Bronchial epithelial cell (primary cell): Measurements from ENCODE around the gene MAML1. TPM values are rescaled to one million over a fixed set of nuclear protein-coding genes. Genes with fewer than 3 reads are reported as not detected.

Experiments used
- DNase-seq: peaks from one replicate; pipeline ENCODE4 v3.0.0-alpha.2; 2010; ENCODE audit warnings: low read depth
- FAIRE-seq: peaks from 2 replicates; lab custom pipeline; 2011; peaks lifted over from hg19 to GRCh38; lab: Jason Lieb, UNC
- H3K27me3 ChIP-seq: 2 replicates; pipeline ENCODE4 v1.5.1; 2011; ENCODE audit warnings: low read length; ENCODE audit not compliant: control insufficient read depth, insufficient read depth
- H3K36me3 ChIP-seq: 2 replicates; pipeline ENCODE4 v1.5.1; 2011; ENCODE audit warnings: low read length; ENCODE audit not compliant: control insufficient read depth, insufficient read depth
- H3K4me3 ChIP-seq: 2 replicates; pipeline ENCODE4 v1.5.1; 2011; ENCODE audit warnings: mild to moderate bottlenecking, low read depth, low read length, control low read depth
- total RNA-seq: library from RNA; depleted of rRNA; stranded (reverse); fragments of >200 nt; gene quantifications from 2 replicates; pipeline ENCODE4 v1.2.1, GENCODE V29; 2014
- TF ChIP-seq, protein P1 (sequence below): IDR thresholded peaks from 2 replicates; pipeline ENCODE4 v1.5.1; 2011; ENCODE audit warnings: mild to moderate bottlenecking, moderate library complexity, low read length, control low read depth, inconsistent platforms; ENCODE audit not compliant: insufficient read depth, severe bottlenecking

MAML1 gene
- total RNA-seq, 1 donor from 2014 or later, result 4.2 TPM

DNA sequence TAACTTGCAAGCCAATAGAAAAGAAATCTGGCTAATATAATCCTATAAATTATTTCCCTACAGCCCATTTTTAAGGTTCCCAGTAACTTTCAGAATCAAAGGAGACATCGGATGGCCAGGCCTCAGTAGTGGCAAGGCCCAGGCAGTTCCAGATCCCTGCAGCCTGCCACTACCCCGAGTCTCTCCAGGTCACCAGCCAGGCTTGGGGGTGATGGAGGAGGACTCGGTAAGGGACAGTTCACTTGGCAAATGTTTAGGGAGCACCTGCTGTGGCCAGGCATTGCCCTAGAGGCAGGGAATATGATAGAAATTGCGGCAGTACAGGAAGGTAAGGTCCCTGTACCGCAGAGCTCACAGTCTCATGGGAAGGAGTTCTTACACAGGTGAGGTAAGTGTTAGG, 46.0 kb downstream of the MAML1 start:
- TF ChIP-seq, protein P1, sequence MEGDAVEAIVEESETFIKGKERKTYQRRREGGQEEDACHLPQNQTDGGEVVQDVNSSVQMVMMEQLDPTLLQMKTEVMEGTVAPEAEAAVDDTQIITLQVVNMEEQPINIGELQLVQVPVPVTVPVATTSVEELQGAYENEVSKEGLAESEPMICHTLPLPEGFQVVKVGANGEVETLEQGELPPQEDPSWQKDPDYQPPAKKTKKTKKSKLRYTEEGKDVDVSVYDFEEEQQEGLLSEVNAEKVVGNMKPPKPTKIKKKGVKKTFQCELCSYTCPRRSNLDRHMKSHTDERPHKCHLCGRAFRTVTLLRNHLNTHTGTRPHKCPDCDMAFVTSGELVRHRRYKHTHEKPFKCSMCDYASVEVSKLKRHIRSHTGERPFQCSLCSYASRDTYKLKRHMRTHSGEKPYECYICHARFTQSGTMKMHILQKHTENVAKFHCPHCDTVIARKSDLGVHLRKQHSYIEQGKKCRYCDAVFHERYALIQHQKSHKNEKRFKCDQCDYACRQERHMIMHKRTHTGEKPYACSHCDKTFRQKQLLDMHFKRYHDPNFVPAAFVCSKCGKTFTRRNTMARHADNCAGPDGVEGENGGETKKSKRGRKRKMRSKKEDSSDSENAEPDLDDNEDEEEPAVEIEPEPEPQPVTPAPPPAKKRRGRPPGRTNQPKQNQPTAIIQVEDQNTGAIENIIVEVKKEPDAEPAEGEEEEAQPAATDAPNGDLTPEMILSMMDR, result no peak
- H3K36me3 ChIP-seq, result peaks cover 13% of the 10 kb centered on the region
- no peaks in the 10 kb centered on the region for H3K27me3 ChIP-seq
- no peak overlapping the region for H3K4me3 ChIP-seq
- no peak for DNase-seq
- FAIRE-seq, result no peak

DNA sequence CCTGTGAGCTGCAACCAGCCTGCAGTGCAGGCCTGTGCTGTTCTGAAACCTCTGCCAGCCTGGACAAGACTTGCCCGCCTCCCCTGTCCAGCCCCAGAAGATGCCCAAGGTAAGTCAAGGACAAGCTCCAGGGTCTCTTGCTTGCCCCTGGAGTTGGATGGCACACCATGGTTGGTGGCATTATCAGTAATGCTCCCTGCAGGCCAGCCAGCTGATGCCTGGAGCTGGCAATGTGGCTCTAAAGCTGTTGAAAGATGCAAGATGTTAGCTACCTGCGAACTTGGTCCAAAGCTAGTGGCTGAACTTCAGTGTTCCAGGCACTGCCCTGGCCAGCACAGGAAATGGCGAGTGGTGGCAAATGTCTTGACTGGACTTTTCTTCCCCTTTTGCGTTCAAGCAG, 47.2 kb downstream of the MAML1 start:
- no peak for FAIRE-seq
- no peak overlapping the region for H3K4me3 ChIP-seq
- H3K36me3 ChIP-seq, result peaks cover 5% of the 10 kb centered on the region
- TF ChIP-seq, protein P1, result no peak
- H3K27me3 ChIP-seq, result no peaks in the 10 kb centered on the region
- DNase-seq, result no peak

DNA sequence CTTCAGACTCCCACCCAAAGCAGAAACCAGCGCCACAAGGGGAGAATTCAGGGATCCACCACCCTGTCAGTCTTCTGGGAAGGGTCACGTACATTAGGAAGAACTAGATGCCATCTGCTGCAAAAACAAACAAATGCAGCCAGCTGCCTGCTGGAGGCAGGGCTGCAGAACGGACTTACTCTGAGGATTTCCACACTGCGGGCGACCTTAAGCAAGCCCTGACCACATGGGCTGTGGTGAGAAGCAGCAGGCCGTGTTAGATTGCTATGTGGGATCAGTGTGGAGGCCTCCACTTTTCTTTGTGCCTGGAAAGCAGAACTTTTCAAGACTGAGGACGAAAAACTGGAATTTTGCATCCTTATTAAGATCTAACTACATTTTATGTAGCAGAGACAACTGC, 47.7 kb downstream of the MAML1 start:
- FAIRE-seq, result no peak
- TF ChIP-seq, protein P1, result no peak

DNA sequence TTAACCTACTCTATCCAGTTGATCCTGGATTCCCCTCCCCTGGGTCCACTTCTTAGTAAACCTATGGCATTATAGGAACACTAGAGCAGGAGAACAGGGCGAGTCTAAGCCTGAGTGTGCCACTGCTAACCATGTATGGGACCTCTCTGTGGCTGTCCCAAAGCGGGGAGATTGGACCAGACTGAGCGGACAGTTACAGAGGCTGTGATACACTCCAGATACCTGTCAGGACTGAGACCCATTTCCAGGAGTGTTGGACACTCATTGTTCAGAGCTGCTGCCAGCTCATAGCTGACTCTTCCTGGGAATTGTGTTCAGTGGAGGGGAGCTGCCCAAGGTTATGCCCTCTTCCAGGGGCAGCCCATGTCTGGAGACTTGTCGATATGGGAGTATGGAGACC, 49.2 kb downstream of the MAML1 start:
- Histone ChIP-seq H3K4me3 (no peak overlapping the region), H3K36me3 (no peaks in the 10 kb centered on the region), H3K27me3 (no peaks in the 10 kb centered on the region)
- FAIRE-seq (no peak), DNase-seq (no peak)
- TF ChIP-seq, protein P1, result no peak

More for the DNA sequence above, 47.7 kb downstream of the MAML1 start:
- Histone ChIP-seq H3K4me3 (no peak overlapping the region), H3K36me3 (peaks cover 3% of the 10 kb centered on the region), H3K27me3 (no peaks in the 10 kb centered on the region)
- DNase-seq, result no peak

DNA sequence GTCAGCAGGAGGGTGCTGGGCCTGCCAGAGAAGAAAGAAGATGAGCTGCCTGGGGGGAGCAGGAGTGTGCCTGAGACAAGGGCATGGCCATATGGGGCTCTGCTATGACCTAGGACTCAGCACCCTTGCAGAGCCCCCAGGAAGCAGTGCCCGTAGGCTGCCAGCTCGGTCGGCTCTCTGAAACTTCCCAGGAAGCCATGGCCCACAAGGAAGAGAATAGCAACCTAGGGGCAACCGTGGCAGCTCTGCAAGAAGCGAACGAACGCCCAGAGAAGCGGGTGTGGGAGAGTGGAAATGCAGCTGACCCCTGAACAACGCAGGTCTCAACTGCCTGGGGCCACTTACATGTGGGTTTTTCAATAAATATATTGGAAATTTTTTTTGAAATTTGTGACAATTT, 50.5 kb downstream of the MAML1 start:
- no peak overlapping the region for H3K4me3 ChIP-seq
- TF ChIP-seq, protein P1, result no peak
- FAIRE-seq (no peak), DNase-seq (no peak)
- H3K27me3 ChIP-seq, result no peaks in the 10 kb centered on the region
- H3K36me3 ChIP-seq, result no peaks in the 10 kb centered on the region

DNA sequence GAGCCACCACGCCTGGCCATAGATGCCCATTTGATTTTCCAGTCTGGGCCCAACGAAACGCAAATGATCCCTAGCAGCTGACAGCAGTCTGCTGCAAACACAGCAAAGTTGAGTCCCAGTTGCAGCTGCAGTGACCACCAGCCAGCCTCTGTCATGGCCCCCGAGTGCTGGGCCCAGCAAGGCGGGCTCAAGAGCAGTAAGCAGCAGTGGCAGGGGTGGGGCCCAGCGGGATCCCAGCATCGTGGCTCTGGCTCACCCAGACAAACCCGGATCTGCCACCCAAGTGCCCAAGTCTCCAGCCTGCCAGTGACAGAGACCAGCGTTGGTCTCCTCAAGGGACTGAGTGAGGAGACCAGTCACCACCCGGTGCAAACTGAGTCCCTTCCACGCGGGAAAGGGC, 54.2 kb downstream of the MAML1 start:
- no peaks in the 10 kb centered on the region for H3K36me3 ChIP-seq
- H3K4me3 ChIP-seq, result no peak overlapping the region

More for the DNA sequence above, 54.2 kb downstream of the MAML1 start:
- H3K27me3 ChIP-seq, result no peaks in the 10 kb centered on the region
- TF ChIP-seq, protein P1, result no peak
- FAIRE-seq (no peak), DNase-seq (no peak)
